Measurements from ENCODE around the gene ZNF574. TPM values are rescaled to one million over a fixed set of nuclear protein-coding genes. Genes with fewer than 3 reads are reported as not detected.

Gene ZNF574
- total RNA-seq, 4 donors from 2014 or later: 11.0 to 24.2 (median 17.0) TPM

- no peak overlapping the region for H3K27ac ChIP-seq
- TF ChIP-seq, protein P1, sequence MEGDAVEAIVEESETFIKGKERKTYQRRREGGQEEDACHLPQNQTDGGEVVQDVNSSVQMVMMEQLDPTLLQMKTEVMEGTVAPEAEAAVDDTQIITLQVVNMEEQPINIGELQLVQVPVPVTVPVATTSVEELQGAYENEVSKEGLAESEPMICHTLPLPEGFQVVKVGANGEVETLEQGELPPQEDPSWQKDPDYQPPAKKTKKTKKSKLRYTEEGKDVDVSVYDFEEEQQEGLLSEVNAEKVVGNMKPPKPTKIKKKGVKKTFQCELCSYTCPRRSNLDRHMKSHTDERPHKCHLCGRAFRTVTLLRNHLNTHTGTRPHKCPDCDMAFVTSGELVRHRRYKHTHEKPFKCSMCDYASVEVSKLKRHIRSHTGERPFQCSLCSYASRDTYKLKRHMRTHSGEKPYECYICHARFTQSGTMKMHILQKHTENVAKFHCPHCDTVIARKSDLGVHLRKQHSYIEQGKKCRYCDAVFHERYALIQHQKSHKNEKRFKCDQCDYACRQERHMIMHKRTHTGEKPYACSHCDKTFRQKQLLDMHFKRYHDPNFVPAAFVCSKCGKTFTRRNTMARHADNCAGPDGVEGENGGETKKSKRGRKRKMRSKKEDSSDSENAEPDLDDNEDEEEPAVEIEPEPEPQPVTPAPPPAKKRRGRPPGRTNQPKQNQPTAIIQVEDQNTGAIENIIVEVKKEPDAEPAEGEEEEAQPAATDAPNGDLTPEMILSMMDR (IDR thresholded peaks at IDR 0.05): no peak
- no peak for TF ChIP-seq POLR2A (IDR thresholded peaks at IDR 0.05)
Measured at GRCh38 chr19:42062381-42062780, 13.6 kb upstream of the ZNF574 start.

DNA sequence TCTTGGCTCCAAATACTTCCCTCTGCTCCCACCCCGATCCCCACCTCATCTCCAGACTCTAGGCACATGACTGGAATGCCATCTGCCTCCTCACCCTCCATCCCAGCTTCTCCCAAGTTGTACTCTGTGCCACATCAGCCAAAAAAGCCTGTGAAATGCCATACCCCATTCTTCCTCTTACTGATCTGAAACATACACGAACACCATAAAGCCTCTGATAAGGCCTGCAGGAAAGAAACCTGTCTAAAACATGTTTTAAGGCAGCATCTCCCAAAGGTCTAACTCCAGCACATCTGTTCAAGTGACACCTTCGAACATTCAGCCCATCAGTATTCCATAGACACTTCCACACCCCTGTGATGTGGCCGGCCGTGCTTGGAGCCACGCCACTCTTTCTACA is 11.5 kb upstream of the ZNF574 start:
- no peak for DNase-seq
- H3K27ac ChIP-seq: no peak overlapping the region
- no peaks in the 10 kb centered on the region for H3K36me3 ChIP-seq
- TF ChIP-seq, protein P1 (IDR thresholded peaks at IDR 0.05): no peak
- no peak for TF ChIP-seq POLR2A (IDR thresholded peaks at IDR 0.05)
- peaks cover 0 to 5% of the 10 kb centered on the region in 2 donors for H3K27me3 ChIP-seq
- no peaks in the 10 kb centered on the region for H3K9me3 ChIP-seq
- H3K4me3 ChIP-seq: no peak overlapping the region
- H3K4me1 ChIP-seq: peaks cover 0 to under 1% (median 0%) of the 10 kb centered on the region in 4 donors

More at GRCh38 chr19:42062381-42062780, 13.6 kb upstream of the ZNF574 start:
- Histone ChIP-seq H3K36me3 (no peaks in the 10 kb centered on the region), H3K4me3 (no peak overlapping the region), H3K27me3 (no peaks in the 10 kb centered on the region), H3K9me3 (no peaks in the 10 kb centered on the region), H3K4me1 (no peaks in the 10 kb centered on the region)
- no peak for DNase-seq

DNA sequence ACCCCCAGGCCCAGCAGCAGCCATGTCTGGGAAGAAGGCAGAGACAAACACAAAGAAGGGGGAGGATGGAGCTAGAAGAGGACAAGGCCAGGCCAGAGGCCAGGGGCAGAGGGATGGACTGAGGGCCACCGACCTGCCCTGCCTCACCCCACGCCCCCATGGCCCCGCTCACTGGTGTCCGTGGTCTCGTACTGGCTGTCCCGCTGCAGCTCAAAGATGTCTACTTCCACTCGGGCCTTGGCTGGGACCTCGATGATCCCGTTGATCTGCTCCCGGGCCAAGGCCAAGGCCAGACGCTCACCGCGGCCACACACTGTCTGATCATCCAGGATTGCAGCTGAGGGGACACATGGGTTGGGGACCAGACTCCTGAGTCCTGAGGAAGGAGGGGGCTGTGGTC is 10.9 kb upstream of the ZNF574 start:
- no peak for DNase-seq
- Histone ChIP-seq H3K9me3 (no peaks in the 10 kb centered on the region), H3K27me3 (peaks cover 0 to 10% of the 10 kb centered on the region in 2 donors), H3K36me3 (no peaks in the 10 kb centered on the region), H3K4me1 (peaks cover 0 to 3% (median 0%) of the 10 kb centered on the region in 4 donors), H3K27ac (no peak overlapping the region), H3K4me3 (no peak overlapping the region)
- TF ChIP-seq, protein P1 (IDR thresholded peaks at IDR 0.05): no peak
- TF ChIP-seq POLR2A (IDR thresholded peaks at IDR 0.05): no peak

- Histone ChIP-seq H3K36me3 (no peaks in the 10 kb centered on the region), H3K27ac (no peak overlapping the region), H3K9me3 (no peaks in the 10 kb centered on the region), H3K4me1 (peaks cover 0 to 3% (median 0%) of the 10 kb centered on the region in 4 donors), H3K4me3 (no peak overlapping the region), H3K27me3 (peaks cover 0 to 10% of the 10 kb centered on the region in 2 donors)
- DNase-seq: no peak
- no peak for TF ChIP-seq POLR2A (IDR thresholded peaks at IDR 0.05)
- TF ChIP-seq, protein P1 (IDR thresholded peaks at IDR 0.05): no peak
Measured at GRCh38 chr19:42065511-42065910, 10.5 kb upstream of the ZNF574 start.

- TF ChIP-seq POLR2A (IDR thresholded peaks at IDR 0.05): no peak
- TF ChIP-seq, protein P1 (IDR thresholded peaks at IDR 0.05): no peak
- Histone ChIP-seq H3K36me3 (no peaks in the 10 kb centered on the region), H3K27ac (no peak overlapping the region), H3K4me1 (peaks cover 0 to 3% (median 0%) of the 10 kb centered on the region in 4 donors), H3K4me3 (no peak overlapping the region), H3K9me3 (no peaks in the 10 kb centered on the region), H3K27me3 (peaks cover 0 to 10% of the 10 kb centered on the region in 2 donors)
- no peak for DNase-seq
Measured at GRCh38 chr19:42066075-42066754, 9.8 kb upstream of the ZNF574 start.
